Stimulated activated naive CD8-positive, alpha-beta T cell treated with anti-CD3 and anti-CD28 coated beads, Interleukin-15, Interleukin-2, amounts not matched to agents 100 U/mL and 50 U/mL, for 24 hours (primary cell): Measurements from ENCODE around the gene EXD3.

Experiments used
- ATAC-seq: fragments of 150-1000 bp; cut with Tn5 transposase; one replicate; pipeline ENCODE4 v1.10.0; 2021
- DNase-seq: peaks from one replicate; pipeline ENCODE4 v3.0.0; 2021

The EXD3 gene

GRCh38 chr9:137365552-137366444 lies 57.2 kb downstream of the EXD3 start:
- ATAC-seq (no peak), DNase-seq (no peak)

DNA sequence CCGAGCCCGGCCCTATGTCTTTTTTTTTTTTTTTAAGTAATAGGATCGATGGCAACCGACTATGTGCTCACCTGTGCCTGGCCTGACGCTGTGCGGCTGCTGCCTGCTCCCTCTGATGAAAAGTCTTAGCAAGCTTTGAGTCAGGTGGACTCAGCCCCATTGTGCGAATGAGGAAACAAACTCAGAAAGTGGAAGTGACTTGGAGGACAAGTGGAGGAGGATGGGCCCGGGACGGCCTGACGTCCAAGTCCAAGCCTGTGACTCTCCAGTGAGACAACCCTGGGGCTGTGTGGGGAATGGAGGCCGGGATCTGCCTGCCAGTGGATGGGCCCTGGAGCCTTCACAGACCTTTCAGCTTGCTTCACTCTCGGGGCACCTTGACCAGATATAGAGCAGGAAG lies 57.9 kb downstream of the EXD3 start:
- ATAC-seq, result no peak
- DNase-seq, result no peak

DNA sequence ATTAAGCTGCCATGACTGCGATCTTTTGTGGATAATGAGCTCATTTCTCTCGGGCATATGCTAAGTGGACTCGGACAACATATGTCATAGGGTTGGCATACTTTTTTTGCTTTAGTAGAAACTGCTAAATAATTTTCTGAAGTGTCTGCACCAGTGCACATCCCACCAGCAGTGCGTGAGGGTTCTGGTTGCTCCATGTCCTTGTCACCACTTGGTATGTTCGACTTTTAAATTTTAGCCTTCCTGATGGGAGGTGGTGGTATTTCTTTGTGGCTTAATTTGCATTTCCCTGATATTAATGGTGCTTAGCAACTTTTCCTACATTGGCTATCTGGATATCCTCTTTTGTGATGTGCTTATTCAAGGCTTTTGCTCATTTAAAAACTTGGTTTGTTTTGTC lies 63.1 kb downstream of the EXD3 start:
- DNase-seq (no peak), ATAC-seq (no peak)

GRCh38 chr9:137358126-137358525 lies 64.8 kb downstream of the EXD3 start:
- no peak for DNase-seq
- no peak for ATAC-seq

DNA sequence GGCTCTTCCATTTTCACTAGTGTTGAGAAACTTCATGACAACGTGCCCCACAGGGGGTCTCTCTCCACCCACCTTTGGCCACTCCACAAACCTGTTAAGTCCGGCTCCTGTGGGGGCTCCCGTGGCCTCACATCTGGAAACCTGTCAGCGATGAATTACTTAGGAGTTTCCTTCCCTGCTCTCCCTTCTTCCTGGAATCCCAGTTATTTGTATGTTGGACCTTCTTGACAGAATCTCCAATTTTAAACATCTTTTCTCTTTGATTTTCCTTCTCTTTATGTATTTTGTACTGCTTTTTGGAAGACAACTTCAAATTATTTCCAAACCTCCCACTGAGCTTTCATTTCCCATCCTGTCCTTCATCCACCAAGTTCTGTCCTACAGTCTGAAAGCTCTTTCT lies 65.8 kb downstream of the EXD3 start:
- no peak for DNase-seq
- ATAC-seq, result no peak

DNA sequence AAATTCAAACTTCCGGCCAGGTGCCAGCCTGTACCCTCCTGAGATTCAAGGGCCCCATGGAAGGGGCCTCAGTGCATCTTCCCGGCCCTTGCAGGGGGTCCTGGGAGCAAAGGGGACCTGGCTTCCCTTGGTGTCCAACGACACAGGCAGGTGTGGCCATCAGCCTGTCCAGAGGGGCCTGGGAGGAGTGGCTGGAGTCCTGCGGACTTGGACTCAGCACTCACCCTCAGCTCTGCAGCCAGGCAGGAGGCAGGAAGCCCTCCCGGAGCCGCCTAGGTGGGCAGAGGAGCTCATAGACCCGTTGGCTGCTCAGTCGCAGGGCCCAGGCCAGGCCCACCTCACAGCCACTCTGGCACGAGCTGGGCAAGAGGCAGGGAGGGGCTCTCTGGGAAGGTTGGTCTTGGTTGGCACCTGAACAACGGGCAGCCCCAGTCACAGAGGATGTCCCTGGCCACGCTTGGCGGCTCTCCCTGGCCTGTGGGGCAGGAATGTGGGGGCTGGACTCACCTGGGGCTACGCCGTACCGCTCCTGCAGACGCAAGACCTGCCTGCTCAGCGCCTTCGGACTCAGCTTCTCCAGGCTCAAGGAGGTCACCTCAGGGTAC lies 67.1 kb downstream of the EXD3 start:
- no peak for ATAC-seq
- no peak for DNase-seq

DNA sequence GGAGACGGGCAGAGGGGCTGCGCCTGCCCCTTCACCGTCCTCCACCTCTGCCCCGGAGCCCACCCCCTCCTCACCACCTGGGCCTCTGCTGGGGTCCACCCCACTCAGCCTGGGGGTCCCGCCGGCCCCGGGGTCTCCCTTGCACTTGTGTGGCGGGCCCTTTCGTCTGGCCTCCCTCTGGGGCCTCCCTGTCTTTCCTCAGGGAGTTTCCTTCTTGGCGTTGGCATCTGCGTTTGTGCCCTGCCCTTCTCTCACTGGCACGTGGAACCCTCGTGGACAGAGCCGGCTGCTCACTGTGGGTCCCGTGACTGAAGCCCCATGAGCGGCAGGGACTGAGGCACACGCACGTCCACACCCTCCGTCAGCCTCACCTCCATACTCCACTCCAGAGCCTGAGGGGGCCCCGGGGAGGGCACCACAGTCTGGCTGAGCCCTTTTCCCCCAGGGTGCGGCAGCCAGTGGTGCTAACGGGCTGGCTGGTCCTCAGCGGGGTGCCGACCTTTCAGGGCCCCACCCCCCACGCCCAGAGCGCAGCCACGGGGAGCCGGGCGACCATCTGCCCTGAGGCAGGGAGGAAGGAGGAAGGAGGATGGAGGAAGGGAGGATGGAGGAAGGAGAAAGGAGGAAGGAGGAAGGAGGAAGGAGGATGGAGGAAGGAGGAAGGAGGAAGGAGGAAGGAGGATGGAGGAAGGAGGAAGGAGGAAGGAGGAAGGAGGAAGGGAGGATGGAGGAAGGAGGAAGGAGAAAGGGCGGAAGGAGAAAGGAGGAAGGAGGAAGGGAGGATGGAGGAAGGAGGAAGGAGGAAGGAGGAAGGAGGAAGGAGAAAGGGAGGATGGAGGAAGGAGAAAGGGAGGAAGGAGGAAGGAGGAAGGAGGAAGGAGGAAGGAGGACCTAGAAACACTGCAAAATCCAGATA lies 67.9 kb downstream of the EXD3 start:
- ATAC-seq, result no peak
- DNase-seq, result no peak

DNA sequence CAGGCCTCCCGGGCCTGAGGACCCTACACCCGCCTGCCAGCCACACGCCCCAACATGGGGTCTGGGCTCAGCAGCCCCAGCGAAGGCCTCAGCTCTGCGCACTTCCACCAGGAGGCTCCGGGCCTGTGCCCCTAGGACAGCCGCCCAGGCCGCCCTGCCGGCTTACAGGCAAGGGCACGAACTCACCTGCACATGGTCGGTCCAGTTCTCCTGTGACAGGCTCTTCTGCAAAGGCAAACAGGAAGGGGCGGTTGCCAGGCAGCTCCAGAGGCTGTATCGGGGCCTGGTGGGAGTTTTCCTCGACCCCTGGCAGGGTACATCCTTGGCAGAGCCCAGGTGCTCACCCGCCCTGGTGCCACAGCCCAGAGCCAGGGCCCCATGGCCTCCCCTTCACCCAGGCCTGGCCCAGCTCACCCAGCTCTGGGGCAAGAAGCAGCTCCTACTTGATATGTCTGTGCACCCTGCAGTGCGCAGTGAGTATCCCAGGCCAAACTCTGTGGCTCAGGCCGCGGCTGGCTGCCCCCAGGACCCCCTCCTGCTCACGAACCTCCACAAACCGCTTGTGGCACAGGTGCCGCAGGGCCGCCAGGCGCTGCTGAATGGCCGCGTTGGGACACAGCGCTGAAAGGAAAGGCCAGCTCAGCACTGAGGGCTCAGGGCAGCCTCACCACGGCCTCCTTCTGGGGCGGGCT lies 68.7 kb downstream of the EXD3 start:
- DNase-seq (no peak), ATAC-seq (no peak)

- ATAC-seq (peak; percentile 15), DNase-seq (no peak)
Observed at GRCh38 chr9:137353223-137354152, 69.5 kb downstream of the EXD3 start.

DNA sequence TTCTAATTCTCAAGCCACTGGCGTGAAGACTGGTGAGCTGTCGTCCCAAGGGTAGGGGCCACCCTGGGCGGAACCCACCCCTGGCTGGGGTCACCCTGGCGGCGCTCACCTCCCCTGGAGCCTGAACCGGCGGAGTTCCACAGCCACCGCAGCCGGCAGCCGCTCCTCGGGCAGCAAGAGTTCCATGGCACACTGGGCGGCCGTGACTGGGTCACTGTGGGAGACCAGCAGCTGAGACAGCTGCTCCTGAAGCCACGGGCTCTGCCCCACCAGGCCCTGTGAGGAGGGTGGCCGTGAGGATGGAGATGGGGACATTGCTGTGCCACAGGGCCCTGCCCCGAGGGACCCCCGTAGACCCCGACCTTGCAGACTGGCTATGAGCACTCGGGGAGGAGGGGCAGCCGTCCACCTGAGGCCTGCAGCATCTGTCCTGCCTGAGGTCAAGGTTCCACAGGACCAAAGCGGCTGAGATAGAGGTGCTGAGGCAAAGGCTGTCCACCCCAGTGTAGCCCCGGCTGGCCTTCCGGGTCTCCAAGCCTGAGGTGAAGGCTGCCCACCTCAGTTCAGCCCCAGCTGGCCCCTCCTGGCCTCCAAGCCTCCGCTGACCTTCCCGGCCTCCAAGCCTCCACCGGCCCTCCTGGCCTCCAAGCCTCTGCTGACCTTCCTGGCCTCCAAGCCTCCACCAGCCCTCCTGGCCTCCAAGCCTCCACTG lies 70.3 kb downstream of the EXD3 start:
- ATAC-seq (no peak), DNase-seq (no peak)

DNA sequence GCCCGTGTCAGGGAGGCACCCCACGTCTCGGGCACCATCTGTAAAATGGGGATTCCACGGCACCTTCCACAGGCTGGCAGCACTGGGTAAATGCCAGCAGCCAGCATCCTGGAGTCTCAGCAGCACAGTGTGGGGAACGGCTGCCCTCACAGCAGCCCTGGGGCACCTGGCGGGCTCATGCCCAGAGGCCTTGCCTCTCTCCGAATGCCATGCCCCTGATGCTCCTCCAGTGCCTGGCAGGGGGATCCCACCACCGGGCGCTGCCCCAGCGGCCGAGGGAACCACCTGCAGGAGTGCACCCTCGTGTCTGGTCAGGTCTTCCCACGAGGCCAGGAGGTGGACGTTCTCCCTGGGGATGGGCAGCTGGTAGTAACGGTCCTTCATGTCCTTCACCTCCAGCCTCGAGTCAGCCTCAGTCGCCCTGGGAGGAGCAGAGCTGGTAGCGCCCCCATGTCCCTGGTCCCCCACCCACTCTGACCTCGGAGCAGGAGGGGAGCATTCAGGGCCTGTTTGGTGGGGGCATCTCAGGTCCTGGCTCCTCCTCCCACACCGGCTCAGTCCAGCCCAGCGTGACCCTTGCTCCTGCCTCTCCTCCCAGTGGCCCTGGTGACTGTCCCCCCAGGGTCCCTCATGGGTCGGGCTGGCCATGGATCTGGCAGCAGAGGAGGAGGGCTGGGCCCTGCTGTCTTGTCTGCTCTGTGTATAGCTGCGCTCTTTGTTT lies 71.0 kb downstream of the EXD3 start:
- no peak for DNase-seq
- ATAC-seq, result no peak

- ATAC-seq (no peak), DNase-seq (no peak)
Observed at GRCh38 chr9:137350696-137351584, 72.0 kb downstream of the EXD3 start.

GRCh38 chr9:137349471-137350033 lies 73.4 kb downstream of the EXD3 start:
- DNase-seq (no peak), ATAC-seq (no peak)

DNA sequence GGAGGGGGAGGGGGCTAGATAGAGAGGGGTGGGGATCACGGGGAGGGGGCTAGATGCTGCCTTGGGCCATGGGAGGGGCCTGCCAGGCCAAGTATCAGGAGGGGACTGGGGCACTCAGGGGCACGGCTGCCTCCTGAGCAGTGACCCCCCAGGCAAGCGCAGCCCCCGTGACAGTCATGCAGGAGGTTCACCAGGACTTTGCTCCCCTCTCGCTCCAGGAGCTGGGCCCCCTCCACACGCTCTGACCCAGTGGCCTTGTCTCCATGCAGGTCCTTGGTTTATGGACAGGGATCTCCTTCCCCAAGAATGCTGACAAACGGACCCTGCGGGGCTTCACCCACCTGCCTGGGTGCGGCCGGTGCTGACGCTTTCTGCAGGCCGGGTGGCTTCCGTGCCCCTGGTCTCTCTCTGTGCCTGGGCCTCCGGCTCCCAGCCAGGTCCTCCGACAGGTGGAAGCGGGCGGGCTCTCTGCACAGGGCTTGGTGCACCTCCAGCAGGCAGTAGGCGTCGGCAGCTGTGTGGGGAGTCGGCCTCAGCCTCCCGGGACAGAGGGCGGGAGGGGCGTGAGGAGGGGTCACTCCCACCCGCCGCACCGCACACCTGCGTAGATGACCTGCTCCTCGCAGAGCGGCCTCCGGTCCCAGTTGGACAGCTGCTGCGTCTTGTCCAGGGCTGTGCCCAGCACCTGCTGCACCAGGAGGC lies 74.0 kb downstream of the EXD3 start:
- DNase-seq (no peak), ATAC-seq (no peak)

DNA sequence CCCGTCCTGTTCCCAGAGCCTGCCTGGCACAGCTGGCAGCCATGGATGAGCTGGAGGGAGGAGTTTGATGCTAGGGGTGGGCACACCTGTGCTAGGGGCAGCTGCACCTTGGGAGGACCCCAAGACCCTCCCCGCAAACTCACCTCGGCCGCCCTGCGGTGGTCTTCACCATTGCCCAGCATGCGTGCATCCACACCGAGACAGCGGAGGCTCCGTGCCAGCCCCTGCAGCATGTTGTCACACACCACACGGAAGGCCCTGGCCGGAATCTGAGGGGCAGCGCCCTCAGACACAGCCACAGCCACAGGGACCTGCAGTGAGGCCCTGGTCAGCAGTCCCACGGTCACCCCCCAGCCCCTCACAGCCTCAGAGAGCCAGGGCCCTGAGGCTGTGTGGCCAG lies 75.0 kb downstream of the EXD3 start:
- ATAC-seq, result no peak
- DNase-seq, result no peak

DNA sequence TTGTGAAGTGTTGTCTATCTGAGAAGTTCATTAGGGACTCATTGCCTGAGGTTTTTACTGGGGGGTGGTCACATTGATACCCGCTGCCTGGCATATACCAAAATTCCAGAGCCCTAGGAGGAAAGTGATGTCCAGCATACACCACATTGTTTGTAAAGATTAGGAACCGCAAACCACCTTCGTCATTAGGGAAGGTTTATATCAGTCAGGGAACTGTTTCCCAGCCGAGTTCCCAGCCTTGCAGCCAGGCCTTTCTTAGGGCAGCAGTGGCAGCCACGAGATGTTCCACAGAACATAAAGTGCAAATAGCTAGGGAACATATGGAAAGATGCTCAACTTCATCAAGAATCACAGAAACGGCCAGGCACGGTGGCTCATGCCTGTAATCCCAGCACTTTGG lies 80.5 kb downstream of the EXD3 start:
- ATAC-seq (no peak), DNase-seq (no peak)

- DNase-seq (no peak), ATAC-seq (no peak)
Observed at GRCh38 chr9:137341227-137341626, 81.7 kb downstream of the EXD3 start.
